Keratinocyte (primary cell): ENCODE data around the gene CCDC32. TPM values are rescaled to one million over a fixed set of nuclear protein-coding genes. Genes with fewer than 3 reads are reported as not detected.

Source experiments
- DNase-seq: peaks from one replicate; pipeline ENCODE4 v3.0.0-alpha.2; 2011; ENCODE audit warnings: low read depth, missing footprints, low spot score
- FAIRE-seq: peaks from 2 replicates; lab custom pipeline; 2011; peaks lifted over from hg19 to GRCh38; lab: Jason Lieb, UNC
- H2AFZ ChIP-seq: 2 replicates; pipeline ENCODE4 v1.6.0; 2012; ENCODE audit warnings: low read length, control low read depth, inconsistent platforms; ENCODE audit not compliant: control insufficient read depth
- H3K27ac ChIP-seq: 2 replicates; pipeline ENCODE4 v1.5.1; 2011; ENCODE audit warnings: low read length; ENCODE audit not compliant: control insufficient read depth, insufficient read depth
- H3K27me3 ChIP-seq: 3 replicates; pipeline ENCODE4 v1.6.0; 2011; ENCODE audit warnings: low read length; ENCODE audit not compliant: control insufficient read depth, insufficient read depth; ENCODE audit errors: extremely low read depth
- H3K36me3 ChIP-seq, 2 experiments: 2 replicates in 1 of 2; 3 replicates in 1 of 2; pipeline ENCODE4 v1.5.1; 2011; ENCODE audit warnings: low read length in 2 of 2, mild to moderate bottlenecking in 1 of 2; ENCODE audit not compliant: control insufficient read depth in 2 of 2, insufficient read depth in 2 of 2; ENCODE audit errors: extremely low read depth in 1 of 2
- H3K4me1 ChIP-seq: 3 replicates; pipeline ENCODE4 v1.5.1; 2011; ENCODE audit warnings: low read length; ENCODE audit not compliant: control insufficient read depth, insufficient read depth; ENCODE audit errors: extremely low read depth
- H3K4me2 ChIP-seq: 3 replicates; pipeline ENCODE4 v1.6.0; 2011; ENCODE audit warnings: low read depth, low read length; ENCODE audit not compliant: control insufficient read depth, insufficient read depth; ENCODE audit errors: extremely low read depth
- H3K4me3 ChIP-seq, 3 experiments: fragments of 200-600 bp in 1 of 3; sonication (generic) in 1 of 3; 2 replicates in 2 of 3; 3 replicates in 1 of 3; pipeline ENCODE4 v1.5.1; 2011 to 2016; ENCODE audit warnings: low read length in 3 of 3, mild to moderate bottlenecking in 3 of 3, control low read depth in 2 of 3, inconsistent platforms in 1 of 3, low read depth in 1 of 3, mixed read lengths in 1 of 3, mixed run types in 1 of 3, moderate library complexity in 1 of 3; ENCODE audit not compliant: control insufficient read depth in 2 of 3, insufficient read depth in 2 of 3; ENCODE audit errors: extremely low read depth in 1 of 3
- H3K79me2 ChIP-seq: 2 replicates; pipeline ENCODE4 v1.6.0; 2012; ENCODE audit warnings: low read length; ENCODE audit not compliant: control insufficient read depth, insufficient read depth
- H3K9ac ChIP-seq: 3 replicates; pipeline ENCODE4 v1.6.0; 2011; ENCODE audit warnings: low read length; ENCODE audit not compliant: control insufficient read depth, insufficient read depth; ENCODE audit errors: extremely low read depth
- H3K9me1 ChIP-seq: 3 replicates; pipeline ENCODE4 v1.6.0; 2011; ENCODE audit warnings: low read length; ENCODE audit not compliant: control insufficient read depth, insufficient read depth; ENCODE audit errors: extremely low read depth
- H3K9me3 ChIP-seq: 2 replicates; pipeline ENCODE4 v1.5.1; 2012; ENCODE audit warnings: low read depth, low read length; ENCODE audit not compliant: control insufficient read depth
- H4K20me1 ChIP-seq: 3 replicates; pipeline ENCODE4 v1.6.0; 2011; ENCODE audit warnings: low read length; ENCODE audit not compliant: control insufficient read depth, insufficient read depth; ENCODE audit errors: extremely low read depth
- EZH2 ChIP-seq: IDR thresholded peaks from one replicate; pipeline ENCODE4 v1.6.1; 2012; ENCODE audit warnings: inconsistent platforms, mild to moderate bottlenecking, low read length, moderate library complexity
- dilution Hi-C: fragments of 300-500 bp; cut with MboI; formaldehyde crosslinking; loops from one replicate; pipeline ENCODE4 v1.7.0; 2020; ENCODE audit warnings: low sequenced_read_pairs; ENCODE audit not compliant: extremely low pct_ligation_motif_present
- polyA minus RNA-seq, 3 experiments: library from RNA; depleted of rRNA, polyadenylated mRNA; stranded (reverse); fragments of >200 nt; gene quantifications; 1 replicate in 1 of 3; 2 replicates in 1 of 3; 3 replicates in 1 of 3; pipeline ENCODE4 v1.2.3, GENCODE V29; 2011
- polyA plus RNA-seq, 5 experiments: library from polyadenylated mRNA; depleted of rRNA in 3 of 5; stranded (reverse) in 3 of 5; stranded (forward) in 1 of 5; unstranded in 1 of 5; fragments of >200 nt; gene quantifications; 1 replicate in 1 of 5; 2 replicates in 3 of 5; 3 replicates in 1 of 5; pipeline versions ENCODE4 v1.2.1 to v1.2.3, GENCODE V29; 2011 to 2012; ENCODE audit warnings: missing spikeins in 2 of 5, low read depth in 1 of 5, low replicate concordance in 1 of 5
- TF ChIP-seq, protein P1 (sequence below), 3 experiments: IDR thresholded peaks in 1 of 3; conservative IDR thresholded peaks in 1 of 3; optimal IDR thresholded peaks in 1 of 3; 2 replicates in 2 of 3; 3 replicates in 1 of 3; pipeline versions ENCODE3 to v1.5.1; 2011; ENCODE audit warnings: low read length in 3 of 3, mild to moderate bottlenecking in 3 of 3, moderate library complexity in 2 of 3, control low read depth in 1 of 3, inconsistent platforms in 1 of 3; ENCODE audit not compliant: insufficient read depth in 2 of 3; ENCODE audit errors: extremely low read depth in 1 of 3

Gene CCDC32, protein sequence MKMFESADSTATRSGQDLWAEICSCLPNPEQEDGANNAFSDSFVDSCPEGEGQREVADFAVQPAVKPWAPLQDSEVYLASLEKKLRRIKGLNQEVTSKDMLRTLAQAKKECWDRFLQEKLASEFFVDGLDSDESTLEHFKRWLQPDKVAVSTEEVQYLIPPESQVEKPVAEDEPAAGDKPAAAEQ
- 9.7 to 24.6 TPM (median 18.0 TPM) in 3 replicates for polyA plus RNA-seq
- polyA plus RNA-seq (2011; ENCODE audit: low read depth) = 21.9 TPM
- 8.3 and 18.8 TPM in 2 replicates for polyA plus RNA-seq (2011; cell fraction: cytosol; rRNA removed)
- 10.8 and 11.0 TPM in 2 replicates for polyA plus RNA-seq (2011; cell fraction: nucleus; rRNA removed)
- 15.5 and 21.8 TPM in 2 replicates for polyA plus RNA-seq (2012; ENCODE audit: low replicate concordance)
- polyA minus RNA-seq = 2.1 to 16.1 TPM (median 12.2 TPM) in 3 replicates
- polyA minus RNA-seq (2011; cell fraction: cytosol; rRNA and poly(A)+ RNA removed) = 15.5 TPM
- 6.5 and 8.7 TPM in 2 replicates for polyA minus RNA-seq (2011; cell fraction: nucleus; rRNA and poly(A)+ RNA removed)

DNA sequence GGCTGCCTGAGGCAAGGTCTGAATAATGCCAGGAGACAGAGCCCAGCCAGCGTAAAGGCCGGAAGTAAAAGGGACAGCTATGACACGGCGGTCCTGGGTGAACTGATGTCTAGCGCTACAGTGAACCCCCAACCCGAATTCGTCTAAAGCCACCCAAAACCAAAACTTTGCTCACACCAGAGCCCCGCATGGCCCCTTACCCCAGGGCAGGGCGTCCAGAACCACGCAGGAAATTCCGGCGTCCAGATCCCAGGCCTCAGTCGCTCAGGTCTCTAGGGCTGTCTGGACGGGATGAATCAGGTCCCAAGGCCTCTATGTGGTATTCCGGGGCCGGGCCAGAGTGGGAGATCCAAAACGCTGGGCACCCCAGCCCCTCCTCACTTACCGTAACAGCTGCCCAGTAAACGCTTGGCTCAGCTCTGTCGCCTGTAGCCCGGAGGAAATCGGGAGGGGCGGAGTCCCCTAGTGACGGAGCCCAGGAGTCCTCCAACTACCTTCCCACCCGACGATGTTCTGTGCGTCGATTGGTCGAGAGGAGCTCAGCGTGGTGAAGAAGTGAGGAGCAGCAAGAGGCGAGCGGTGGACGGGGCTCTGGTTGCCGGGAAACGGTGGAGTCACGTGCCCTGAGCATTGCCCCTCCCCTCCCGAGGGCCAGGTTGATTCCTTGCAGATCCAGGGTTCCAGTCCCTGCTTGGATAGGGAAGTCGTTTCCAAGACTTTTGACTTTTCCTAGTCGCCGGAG lies at the start of gene CCDC32:
CCDC32 (minus strand) TSS at position 452 of the 742 bp plus-strand sequence. CDS start 2,027 bp downstream, outside the sequence.
- Histone ChIP-seq H3K4me3 (peak within 1 kb of the TSS; percentile 72 to 93 (median 86)), H3K27me3 (no peaks in the 10 kb centered on the region), H3K36me3 (peaks cover 0 to 5% of the 10 kb centered on the region in 2 experiments), H3K79me2 (peaks cover 22% of the 10 kb centered on the region), H3K4me1 (peaks cover 8% of the 10 kb centered on the region), H2AFZ (peak within 1 kb of the TSS; percentile 93), H4K20me1 (no peaks in the 10 kb centered on the region), H3K27ac (peak within 1 kb of the TSS; percentile 79), H3K4me2 (peak within 1 kb of the TSS; percentile 74), H3K9ac (peak within 1 kb of the TSS; percentile 87), H3K9me1 (no peaks in the 10 kb centered on the region), H3K9me3 (no peaks in the 10 kb centered on the region)
- dilution Hi-C loops = no loop called here
- DNase-seq (peak; percentile 96), FAIRE-seq (peak; percentile 90)
- TF ChIP-seq, protein P1, sequence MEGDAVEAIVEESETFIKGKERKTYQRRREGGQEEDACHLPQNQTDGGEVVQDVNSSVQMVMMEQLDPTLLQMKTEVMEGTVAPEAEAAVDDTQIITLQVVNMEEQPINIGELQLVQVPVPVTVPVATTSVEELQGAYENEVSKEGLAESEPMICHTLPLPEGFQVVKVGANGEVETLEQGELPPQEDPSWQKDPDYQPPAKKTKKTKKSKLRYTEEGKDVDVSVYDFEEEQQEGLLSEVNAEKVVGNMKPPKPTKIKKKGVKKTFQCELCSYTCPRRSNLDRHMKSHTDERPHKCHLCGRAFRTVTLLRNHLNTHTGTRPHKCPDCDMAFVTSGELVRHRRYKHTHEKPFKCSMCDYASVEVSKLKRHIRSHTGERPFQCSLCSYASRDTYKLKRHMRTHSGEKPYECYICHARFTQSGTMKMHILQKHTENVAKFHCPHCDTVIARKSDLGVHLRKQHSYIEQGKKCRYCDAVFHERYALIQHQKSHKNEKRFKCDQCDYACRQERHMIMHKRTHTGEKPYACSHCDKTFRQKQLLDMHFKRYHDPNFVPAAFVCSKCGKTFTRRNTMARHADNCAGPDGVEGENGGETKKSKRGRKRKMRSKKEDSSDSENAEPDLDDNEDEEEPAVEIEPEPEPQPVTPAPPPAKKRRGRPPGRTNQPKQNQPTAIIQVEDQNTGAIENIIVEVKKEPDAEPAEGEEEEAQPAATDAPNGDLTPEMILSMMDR (optimal IDR thresholded peaks at IDR 0.05 in 1 of 3, IDR thresholded peaks at IDR 0.05 in 1 of 3, conservative IDR thresholded peaks at IDR 0.05 in 1 of 3; ENCODE audit: extremely low read depth in 1 of 3, insufficient read depth in 2 of 3, low read length in 3 of 3) = no peak
- TF ChIP-seq EZH2 = no peak

DNA sequence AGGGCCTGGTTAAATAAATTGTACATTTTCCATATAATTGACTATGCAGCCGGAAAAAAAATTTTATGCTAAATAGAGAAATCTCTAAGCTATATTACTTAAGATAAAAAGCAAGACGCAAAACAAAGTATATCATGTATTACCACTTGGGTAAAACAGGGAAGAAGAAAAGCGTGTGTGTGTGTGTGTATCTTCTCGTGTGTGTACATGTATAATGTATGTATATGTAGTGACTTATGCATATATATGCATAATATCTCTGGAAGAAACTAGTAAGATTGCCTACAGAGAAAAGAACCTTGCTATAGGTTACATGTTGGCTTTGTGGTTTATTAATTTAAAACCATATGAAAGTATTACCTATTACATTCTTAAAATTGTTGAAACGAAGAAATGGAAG lies 48.2 kb upstream of the CCDC32 start:
- TF ChIP-seq, protein P1 (optimal IDR thresholded peaks at IDR 0.05 in 1 of 3, IDR thresholded peaks at IDR 0.05 in 1 of 3, conservative IDR thresholded peaks at IDR 0.05 in 1 of 3; ENCODE audit: extremely low read depth in 1 of 3, insufficient read depth in 2 of 3, low read length in 3 of 3) = no peak
- TF ChIP-seq EZH2 = no peak
- H3K79me2 ChIP-seq = no peaks in the 10 kb centered on the region
- no peaks in the 10 kb centered on the region for H3K9me1 ChIP-seq
- FAIRE-seq = no peak
- no peak for DNase-seq
- no peaks in the 10 kb centered on the region for H3K36me3 ChIP-seq
- H3K27me3 ChIP-seq = no peaks in the 10 kb centered on the region
- H4K20me1 ChIP-seq = no peaks in the 10 kb centered on the region
- dilution Hi-C loops = no loop called here
- H3K9me3 ChIP-seq = no peaks in the 10 kb centered on the region
- H3K4me3 ChIP-seq = no peak overlapping the region
- H3K4me1 ChIP-seq = no peaks in the 10 kb centered on the region
- no peak overlapping the region for H2AFZ ChIP-seq
- no peak overlapping the region for H3K9ac ChIP-seq
- H3K4me2 ChIP-seq = no peak overlapping the region
- no peak overlapping the region for H3K27ac ChIP-seq
